ENCODE results near the gene PROM1. TPM values are rescaled to one million over a fixed set of nuclear protein-coding genes. Genes with fewer than 3 reads are reported as not detected.
A peak's percentile ranks its signal among the peaks of the same experiment; 100 is the strongest.

Gene PROM1
- total RNA-seq, 5 donors from 2014 or later (not counting 1 experiment from before 2014, with no cell fraction given), result 0.38 to 2.0 (median 1.4) TPM

- no peak overlapping the region for H3K4me3 Mint-ChIP-seq
- no peaks in the 10 kb centered on the region for H3K36me3 ChIP-seq (ENCODE audit: control insufficient read depth in 2 of 2, extremely low read depth in 1 of 2, insufficient read depth in 1 of 2, low read length in 1 of 2)
- H3K4me1 Mint-ChIP-seq, result no peaks in the 10 kb centered on the region
- no peak overlapping the region for H3K27ac ChIP-seq (ENCODE audit: low read length)
- no peak overlapping the region for H3K27ac Mint-ChIP-seq
- WGBS (ENCODE audit: insufficient coverage), result 80% methylated on average over 10 of the region's 12 CpGs
- ChIA-PET CTCF (interaction anchor here (0.6 to 3.0 kb wide), 9 partner anchors 37 to 197 kb away, joined by 3 to 26 read pairs (median 3); no protein-coding TSS in a partner anchor), POLR2A (no interaction called here)
- DNase-seq, result no peak
- peak in 2 of 4 experiments; percentile 8 to 12 for ATAC-seq (replicated peaks in 1 of 4)
- H3K27me3 Mint-ChIP-seq, result peaks cover 0 to 9% of the 10 kb centered on the region in 2 donors
- H3K36me3 Mint-ChIP-seq, result no peaks in the 10 kb centered on the region
- peaks cover 0 to 6% of the 10 kb centered on the region in 2 experiments for H3K4me1 ChIP-seq (ENCODE audit: control insufficient read depth in 1 of 2, extremely low read depth in 1 of 2, insufficient read depth in 2 of 2, low read length in 2 of 2)
- no peaks in the 10 kb centered on the region for H3K9me3 ChIP-seq
- no peaks in the 10 kb centered on the region for H3K9me3 Mint-ChIP-seq
- peaks cover 0 to 14% of the 10 kb centered on the region in 2 experiments for H3K27me3 ChIP-seq (replicated peaks in 1 of 2; ENCODE audit: control insufficient read depth in 2 of 2, extremely low read depth in 1 of 2, insufficient read depth in 2 of 2, low read length in 1 of 2)
- no peak overlapping the region for H3K4me3 ChIP-seq (ENCODE audit: control insufficient read depth in 1 of 2, extremely low read depth in 1 of 2, low read length in 1 of 2)
Measured at GRCh38 chr4:16000708-16001483, 82.9 kb downstream of the PROM1 start.

- no peaks in the 10 kb centered on the region for H3K36me3 ChIP-seq (ENCODE audit: control insufficient read depth in 2 of 2, extremely low read depth in 1 of 2, insufficient read depth in 1 of 2, low read length in 1 of 2)
- Mint-ChIP-seq H3K9me3 (no peaks in the 10 kb centered on the region), H3K4me1 (peaks cover 0 to 3% (median 0%) of the 10 kb centered on the region in 3 donors), H3K27ac (no peak overlapping the region), H3K36me3 (no peaks in the 10 kb centered on the region), H3K27me3 (peaks cover 0 to 13% of the 10 kb centered on the region in 2 donors), H3K4me3 (no peak overlapping the region)
- H3K27me3 ChIP-seq (replicated peaks in 1 of 2; ENCODE audit: control insufficient read depth in 2 of 2, extremely low read depth in 1 of 2, insufficient read depth in 2 of 2, low read length in 1 of 2), result peaks cover 0 to 20% of the 10 kb centered on the region in 2 experiments
- H3K4me1 ChIP-seq (ENCODE audit: control insufficient read depth in 1 of 2, extremely low read depth in 1 of 2, insufficient read depth in 2 of 2, low read length in 2 of 2), result peaks cover 0 to 6% of the 10 kb centered on the region in 2 experiments
- H3K27ac ChIP-seq (ENCODE audit: low read length), result no peak overlapping the region
- ATAC-seq (replicated peaks in 1 of 4), result no peak
- no peak for DNase-seq
- CTCF ChIA-PET, result interaction anchor here (0.6 to 2.5 kb wide), 3 partner anchors 10 to 267 kb away, joined by 3 to 10 read pairs (median 4); no protein-coding TSS in a partner anchor
- POLR2A ChIA-PET, result no interaction called here
- no CpG with 5 or more reads among the region's 4 CpGs for WGBS (ENCODE audit: insufficient coverage)
- H3K4me3 ChIP-seq (ENCODE audit: control insufficient read depth in 1 of 2, extremely low read depth in 1 of 2, low read length in 1 of 2), result no peak overlapping the region
- no peaks in the 10 kb centered on the region for H3K9me3 ChIP-seq
Measured at GRCh38 chr4:15996773-15997172, 87.0 kb downstream of the PROM1 start.

- WGBS (ENCODE audit: insufficient coverage), result no CpG with 5 or more reads among the region's 3 CpGs
- ATAC-seq (replicated peaks in 1 of 4) (no peak), DNase-seq (no peak)
- peaks cover 0 to 11% of the 10 kb centered on the region in 2 experiments for H3K27me3 ChIP-seq (replicated peaks in 1 of 2; ENCODE audit: control insufficient read depth in 2 of 2, extremely low read depth in 1 of 2, insufficient read depth in 2 of 2, low read length in 1 of 2)
- ChIA-PET POLR2A (no interaction called here), CTCF (interaction anchor here (0.7 to 1.0 kb wide), 3 partner anchors 33 to 174 kb away, joined by 3 read pairs; partner anchors contain the start of gene FGFBP2 (in 1 of the 2))
- no peak overlapping the region for H3K4me3 ChIP-seq (ENCODE audit: control insufficient read depth in 1 of 2, extremely low read depth in 1 of 2, low read length in 1 of 2)
- Mint-ChIP-seq H3K4me3 (no peak overlapping the region), H3K4me1 (peaks cover 0 to 3% (median 0%) of the 10 kb centered on the region in 3 donors), H3K36me3 (no peaks in the 10 kb centered on the region), H3K27ac (no peak overlapping the region), H3K9me3 (no peaks in the 10 kb centered on the region), H3K27me3 (peaks cover 0 to 13% of the 10 kb centered on the region in 2 donors)
- no peak overlapping the region for H3K27ac ChIP-seq (ENCODE audit: low read length)
- no peaks in the 10 kb centered on the region for H3K9me3 ChIP-seq
- H3K4me1 ChIP-seq (ENCODE audit: control insufficient read depth in 1 of 2, extremely low read depth in 1 of 2, insufficient read depth in 2 of 2, low read length in 2 of 2), result no peaks in the 10 kb centered on the region
- no peaks in the 10 kb centered on the region for H3K36me3 ChIP-seq (ENCODE audit: control insufficient read depth in 2 of 2, extremely low read depth in 1 of 2, insufficient read depth in 1 of 2, low read length in 1 of 2)
Measured at GRCh38 chr4:15995826-15996225, 88.0 kb downstream of the PROM1 start.

- no peak for DNase-seq
- Histone ChIP-seq H3K4me1 (ENCODE audit: control insufficient read depth in 1 of 2, extremely low read depth in 1 of 2, insufficient read depth in 2 of 2, low read length in 2 of 2) (no peaks in the 10 kb centered on the region), H3K4me3 (ENCODE audit: control insufficient read depth in 1 of 2, extremely low read depth in 1 of 2, low read length in 1 of 2) (no peak overlapping the region), H3K9me3 (no peaks in the 10 kb centered on the region), H3K36me3 (ENCODE audit: control insufficient read depth in 2 of 2, extremely low read depth in 1 of 2, insufficient read depth in 1 of 2, low read length in 1 of 2) (no peaks in the 10 kb centered on the region), H3K27ac (ENCODE audit: low read length) (no peak overlapping the region), H3K27me3 (replicated peaks in 1 of 2; ENCODE audit: control insufficient read depth in 2 of 2, extremely low read depth in 1 of 2, insufficient read depth in 2 of 2, low read length in 1 of 2) (peaks cover 0 to 17% of the 10 kb centered on the region in 2 experiments)
- WGBS (ENCODE audit: insufficient coverage), result 89% methylated on average over 1 of the region's 2 CpGs
- CTCF ChIA-PET, result interaction anchor here in 1 of 2 donors (0.7 kb wide), 1 partner anchor 1118 kb away, joined by 3 read pairs; no protein-coding TSS in a partner anchor
- Mint-ChIP-seq H3K4me1 (peaks cover 0 to 4% (median 3%) of the 10 kb centered on the region in 3 donors), H3K9me3 (no peaks in the 10 kb centered on the region), H3K36me3 (no peaks in the 10 kb centered on the region), H3K27ac (no peak overlapping the region), H3K27me3 (peaks cover 7 to 10% of the 10 kb centered on the region in 2 donors), H3K4me3 (no peak overlapping the region)
- POLR2A ChIA-PET, result no interaction called here
- ATAC-seq (replicated peaks in 1 of 4), result no peak
Measured at GRCh38 chr4:15992167-15992485, 91.7 kb downstream of the PROM1 start.

GRCh38 chr4:15990570-15991285, 93.1 kb downstream of the PROM1 start:
- H3K36me3 ChIP-seq (ENCODE audit: control insufficient read depth in 2 of 2, extremely low read depth in 1 of 2, insufficient read depth in 1 of 2, low read length in 1 of 2), result no peaks in the 10 kb centered on the region
- ChIA-PET POLR2A (no interaction called here), CTCF (no interaction called here)
- peaks cover 0 to 4% (median 3%) of the 10 kb centered on the region in 3 donors for H3K4me1 Mint-ChIP-seq
- H3K36me3 Mint-ChIP-seq, result no peaks in the 10 kb centered on the region
- no peaks in the 10 kb centered on the region for H3K9me3 ChIP-seq
- ATAC-seq (replicated peaks in 1 of 4), result no peak
- DNase-seq, result no peak
- 90% methylated on average over 3 of the region's 12 CpGs for WGBS (ENCODE audit: insufficient coverage)
- no peak overlapping the region for H3K27ac Mint-ChIP-seq
- no peak overlapping the region for H3K4me3 Mint-ChIP-seq
- H3K27me3 ChIP-seq (replicated peaks in 1 of 2; ENCODE audit: control insufficient read depth in 2 of 2, extremely low read depth in 1 of 2, insufficient read depth in 2 of 2, low read length in 1 of 2), result peaks cover 0 to 17% of the 10 kb centered on the region in 2 experiments
- no peaks in the 10 kb centered on the region for H3K4me1 ChIP-seq (ENCODE audit: control insufficient read depth in 1 of 2, extremely low read depth in 1 of 2, insufficient read depth in 2 of 2, low read length in 2 of 2)
- no peak overlapping the region for H3K4me3 ChIP-seq (ENCODE audit: control insufficient read depth in 1 of 2, extremely low read depth in 1 of 2, low read length in 1 of 2)
- no peak overlapping the region for H3K27ac ChIP-seq (ENCODE audit: low read length)
- H3K9me3 Mint-ChIP-seq, result no peaks in the 10 kb centered on the region
- H3K27me3 Mint-ChIP-seq, result peaks cover 7 to 10% of the 10 kb centered on the region in 2 donors

- Histone ChIP-seq H3K27me3 (replicated peaks in 1 of 2; ENCODE audit: control insufficient read depth in 2 of 2, extremely low read depth in 1 of 2, insufficient read depth in 2 of 2, low read length in 1 of 2) (peaks cover 0 to 17% of the 10 kb centered on the region in 2 experiments), H3K27ac (ENCODE audit: low read length) (no peak overlapping the region), H3K9me3 (no peaks in the 10 kb centered on the region), H3K4me3 (ENCODE audit: control insufficient read depth in 1 of 2, extremely low read depth in 1 of 2, low read length in 1 of 2) (no peak overlapping the region), H3K4me1 (ENCODE audit: control insufficient read depth in 1 of 2, extremely low read depth in 1 of 2, insufficient read depth in 2 of 2, low read length in 2 of 2) (no peaks in the 10 kb centered on the region), H3K36me3 (ENCODE audit: control insufficient read depth in 2 of 2, extremely low read depth in 1 of 2, insufficient read depth in 1 of 2, low read length in 1 of 2) (no peaks in the 10 kb centered on the region)
- WGBS (ENCODE audit: insufficient coverage), result 53% methylated on average over 2 of the region's 6 CpGs
- CTCF ChIA-PET, result no interaction called here
- POLR2A ChIA-PET, result interaction anchor here in 1 of 2 donors (0.7 kb wide), 1 partner anchor 111 kb away, joined by 3 read pairs; no protein-coding TSS in a partner anchor
- Mint-ChIP-seq H3K27me3 (peaks cover 7 to 10% of the 10 kb centered on the region in 2 donors), H3K36me3 (no peaks in the 10 kb centered on the region), H3K9me3 (no peaks in the 10 kb centered on the region), H3K27ac (no peak overlapping the region), H3K4me3 (no peak overlapping the region), H3K4me1 (peaks cover 0 to 4% (median 3%) of the 10 kb centered on the region in 3 donors)
- no peak for DNase-seq
- ATAC-seq (replicated peaks in 1 of 4), result no peak
Measured at GRCh38 chr4:15989424-15989823, 94.4 kb downstream of the PROM1 start.
